Left forelimb (tissue), 1 donor: ENCODE measurements around the gene NDUFAF8.

Source experiments
- DNase-seq: peaks from one replicate; pipeline ENCODE4 v3.0.0-alpha.2; 2018; ENCODE audit warnings: low spot score

NDUFAF8 gene

GRCh38 chr17:81200695-81201580 is 38.2 kb upstream of the NDUFAF8 start:
- DNase-seq: no peak

- DNase-seq: no peak
These were observed 36.8 kb upstream of the NDUFAF8 start for GRCh38 chr17:81202318-81202717.

- no peak for DNase-seq
These were observed 36.0 kb upstream of the NDUFAF8 start for GRCh38 chr17:81203136-81203535.

- no peak for DNase-seq
These were observed 34.5 kb upstream of the NDUFAF8 start for GRCh38 chr17:81204578-81204977.

GRCh38 chr17:81206166-81206565 is 33.0 kb upstream of the NDUFAF8 start:
- DNase-seq: no peak

GRCh38 chr17:81206657-81207056 is 32.5 kb upstream of the NDUFAF8 start:
- no peak for DNase-seq

GRCh38 chr17:81207610-81208581 is 31.2 kb upstream of the NDUFAF8 start:
- no peak for DNase-seq

GRCh38 chr17:81208651-81209050 is 30.5 kb upstream of the NDUFAF8 start:
- no peak for DNase-seq

GRCh38 chr17:81209141-81209540 is 30.0 kb upstream of the NDUFAF8 start:
- no peak for DNase-seq

- no peak for DNase-seq
These were observed 28.7 kb upstream of the NDUFAF8 start for GRCh38 chr17:81210466-81210865.

- DNase-seq: no peak
These were observed 28.2 kb upstream of the NDUFAF8 start for GRCh38 chr17:81210868-81211267.

- DNase-seq: no peak
These were observed 26.8 kb upstream of the NDUFAF8 start for GRCh38 chr17:81212365-81212764.

- no peak for DNase-seq
These were observed 25.1 kb upstream of the NDUFAF8 start for GRCh38 chr17:81213978-81214377.

- no peak for DNase-seq
These were observed 21.6 kb upstream of the NDUFAF8 start for GRCh38 chr17:81217491-81217890.

- no peak for DNase-seq
These were observed 20.7 kb upstream of the NDUFAF8 start for GRCh38 chr17:81218459-81218858.

GRCh38 chr17:81218991-81219390 is 20.1 kb upstream of the NDUFAF8 start:
- no peak for DNase-seq

GRCh38 chr17:81219476-81220180 is 19.5 kb upstream of the NDUFAF8 start:
- DNase-seq: no peak

- DNase-seq: no peak
These were observed 17.7 kb upstream of the NDUFAF8 start for GRCh38 chr17:81221371-81221841.

GRCh38 chr17:81221842-81222619 is 17.1 kb upstream of the NDUFAF8 start:
- DNase-seq: no peak

GRCh38 chr17:81222620-81222905 is 16.6 kb upstream of the NDUFAF8 start:
- no peak for DNase-seq
